Uterus (tissue), 2 donors: ENCODE results near the gene CCDC85A.

Experiments
- POLR2A ChIP-seq, 2 donors: fragments of 450-650 bp; IDR thresholded peaks; one replicate each; pipeline ENCODE4 v1.6.1; 2016; ENCODE audit warnings: antibody characterized with exemption in 2 of 2, mild to moderate bottlenecking in 1 of 2, moderate library complexity in 1 of 2
- TF ChIP-seq, protein P1 (sequence below), 4 experiments: fragments of 200-600 bp in 2 of 4; fragments of 450-650 bp in 2 of 4; sonication (generic) in 2 of 4; IDR thresholded peaks; one replicate each; pipeline ENCODE4 v1.5.1; 2016 to 2019; ENCODE audit warnings: antibody characterized with exemption in 4 of 4, mild to moderate bottlenecking in 2 of 4, moderate library complexity in 1 of 4

DNA sequence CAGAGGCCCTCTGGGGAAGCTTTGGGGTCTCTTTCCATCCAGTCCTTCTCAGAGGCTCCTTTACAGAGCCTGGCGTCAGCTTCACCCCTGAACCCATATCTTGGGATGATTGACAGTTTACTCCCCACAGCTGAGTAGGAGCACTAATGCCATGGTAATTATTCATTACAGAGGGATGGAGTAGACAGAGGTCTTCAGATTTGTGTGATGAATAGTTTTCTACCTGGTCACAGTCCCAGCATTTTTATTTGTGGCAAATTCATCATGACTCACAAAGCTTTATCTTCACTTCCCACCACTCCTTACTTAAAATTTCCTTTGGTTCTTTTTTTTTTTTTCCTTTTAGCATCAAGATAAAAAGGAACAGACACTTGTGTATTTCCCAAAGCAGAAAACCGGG is 104.2 kb downstream of the CCDC85A start:
- TF ChIP-seq, protein P1, sequence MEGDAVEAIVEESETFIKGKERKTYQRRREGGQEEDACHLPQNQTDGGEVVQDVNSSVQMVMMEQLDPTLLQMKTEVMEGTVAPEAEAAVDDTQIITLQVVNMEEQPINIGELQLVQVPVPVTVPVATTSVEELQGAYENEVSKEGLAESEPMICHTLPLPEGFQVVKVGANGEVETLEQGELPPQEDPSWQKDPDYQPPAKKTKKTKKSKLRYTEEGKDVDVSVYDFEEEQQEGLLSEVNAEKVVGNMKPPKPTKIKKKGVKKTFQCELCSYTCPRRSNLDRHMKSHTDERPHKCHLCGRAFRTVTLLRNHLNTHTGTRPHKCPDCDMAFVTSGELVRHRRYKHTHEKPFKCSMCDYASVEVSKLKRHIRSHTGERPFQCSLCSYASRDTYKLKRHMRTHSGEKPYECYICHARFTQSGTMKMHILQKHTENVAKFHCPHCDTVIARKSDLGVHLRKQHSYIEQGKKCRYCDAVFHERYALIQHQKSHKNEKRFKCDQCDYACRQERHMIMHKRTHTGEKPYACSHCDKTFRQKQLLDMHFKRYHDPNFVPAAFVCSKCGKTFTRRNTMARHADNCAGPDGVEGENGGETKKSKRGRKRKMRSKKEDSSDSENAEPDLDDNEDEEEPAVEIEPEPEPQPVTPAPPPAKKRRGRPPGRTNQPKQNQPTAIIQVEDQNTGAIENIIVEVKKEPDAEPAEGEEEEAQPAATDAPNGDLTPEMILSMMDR (IDR thresholded peaks at IDR 0.05): no peak
- TF ChIP-seq POLR2A (IDR thresholded peaks at IDR 0.05): no peak
